GM19372 (cell line): Measurements from ENCODE around the gene ADAMTS17.

ENCODE experiments used
- ATAC-seq: cut with Tn5 transposase; IDR thresholded peaks from one replicate; pipeline ENCODE4 v1.9.1; 2021; ENCODE audit warnings: mild to moderate bottlenecking, low read depth, moderate library complexity; ENCODE audit not compliant: unreplicated experiment

The ADAMTS17 gene

DNA sequence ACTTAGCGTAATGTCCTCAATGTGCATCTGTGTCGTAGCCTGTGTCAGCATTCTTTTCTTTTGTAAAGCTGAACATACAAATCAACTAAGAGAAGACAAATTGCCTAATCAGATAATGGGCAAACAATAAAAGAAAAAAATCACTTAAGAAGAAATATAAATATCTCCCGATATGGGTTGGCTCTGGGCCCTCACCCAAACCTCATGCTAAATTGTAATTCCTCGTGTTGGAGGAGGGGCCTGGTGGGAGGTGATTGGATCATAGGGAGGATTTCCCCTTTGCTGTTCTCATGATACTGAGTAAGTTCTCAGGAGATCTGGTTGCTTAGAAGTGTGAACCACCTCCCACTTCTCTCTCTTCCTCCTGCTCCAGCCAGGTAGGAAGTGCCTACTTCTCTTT lies 323.6 kb downstream of the ADAMTS17 start:
- ATAC-seq: no peak

DNA sequence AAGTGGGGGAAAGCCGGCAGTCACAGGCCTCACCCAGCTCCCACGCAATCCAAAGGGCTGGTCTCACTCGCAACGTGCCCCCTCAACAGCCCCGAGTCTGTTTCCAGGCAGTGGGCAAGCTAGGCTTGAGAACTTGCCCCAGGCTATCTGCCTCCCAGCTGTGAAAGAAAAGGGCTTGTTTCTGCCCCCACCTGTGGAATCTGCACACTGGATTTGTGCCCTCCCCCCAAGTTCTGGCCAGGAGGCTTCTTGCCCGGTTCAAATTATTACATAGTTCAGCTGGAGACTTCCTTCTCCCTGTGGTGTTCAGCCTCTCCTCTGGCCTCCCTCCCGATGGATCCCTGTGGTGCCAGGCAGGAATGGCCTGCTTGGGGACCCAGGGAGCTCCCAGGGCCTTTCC lies 324.6 kb downstream of the ADAMTS17 start:
- no peak for ATAC-seq

DNA sequence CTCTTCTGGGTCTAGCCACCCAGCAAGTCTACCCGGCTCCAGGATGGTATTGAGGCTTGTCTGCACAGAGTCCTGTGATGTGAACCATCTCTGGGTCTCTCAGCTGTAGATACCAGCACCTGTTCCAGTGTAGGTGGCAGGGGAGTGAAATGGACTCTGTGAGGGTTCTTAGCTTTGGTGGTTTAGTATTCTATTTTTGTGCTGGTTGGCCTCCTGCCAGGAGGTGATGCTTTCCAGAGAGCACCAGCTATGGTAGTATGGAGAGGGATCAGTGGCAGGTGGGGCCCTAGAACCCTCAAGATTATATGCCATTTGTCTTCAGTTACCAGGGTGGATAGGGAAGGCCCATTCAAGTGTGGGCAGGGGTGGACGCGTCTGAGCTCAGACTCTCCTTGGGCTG lies 325.1 kb downstream of the ADAMTS17 start:
- no peak for ATAC-seq

DNA sequence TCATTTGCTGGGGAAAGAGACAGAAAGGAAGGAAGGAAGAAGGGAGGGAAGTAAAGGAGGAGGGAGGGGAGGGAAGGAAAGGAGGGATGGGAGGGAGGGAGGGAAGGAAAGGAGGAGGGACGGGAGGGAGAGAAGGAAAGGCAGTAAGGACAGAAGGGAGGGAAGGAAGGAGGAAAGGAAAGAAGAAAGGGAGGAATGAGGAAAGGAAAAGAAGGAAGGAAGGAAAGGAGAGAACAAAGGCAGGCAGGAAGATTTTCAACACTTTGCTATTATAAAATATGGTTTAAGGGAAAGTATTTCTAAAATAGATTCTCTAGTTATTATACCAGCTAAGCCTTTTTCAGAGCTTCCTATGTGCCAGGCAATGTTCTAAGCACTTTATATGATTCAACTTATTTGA lies 330.5 kb downstream of the ADAMTS17 start:
- ATAC-seq: no peak

DNA sequence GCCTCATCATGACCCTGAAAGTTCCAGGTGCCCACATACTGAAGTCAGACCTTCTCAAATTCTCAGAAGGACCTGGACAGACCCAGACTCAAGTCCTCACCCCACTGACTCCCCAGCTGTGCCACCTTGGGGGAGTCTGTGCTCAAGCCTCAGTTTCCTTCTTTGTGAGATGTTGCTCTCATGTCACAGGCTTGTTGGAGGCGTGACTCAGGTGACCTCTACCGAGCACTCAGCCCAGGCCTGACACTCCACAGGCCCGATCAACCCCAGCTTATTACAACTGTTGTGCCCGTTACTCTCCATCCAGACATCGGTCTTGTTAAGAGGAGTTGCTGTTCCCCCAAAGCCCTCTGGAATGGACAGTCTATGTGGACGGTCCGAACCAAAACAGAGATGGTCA lies 332.4 kb downstream of the ADAMTS17 start:
- ATAC-seq: no peak

DNA sequence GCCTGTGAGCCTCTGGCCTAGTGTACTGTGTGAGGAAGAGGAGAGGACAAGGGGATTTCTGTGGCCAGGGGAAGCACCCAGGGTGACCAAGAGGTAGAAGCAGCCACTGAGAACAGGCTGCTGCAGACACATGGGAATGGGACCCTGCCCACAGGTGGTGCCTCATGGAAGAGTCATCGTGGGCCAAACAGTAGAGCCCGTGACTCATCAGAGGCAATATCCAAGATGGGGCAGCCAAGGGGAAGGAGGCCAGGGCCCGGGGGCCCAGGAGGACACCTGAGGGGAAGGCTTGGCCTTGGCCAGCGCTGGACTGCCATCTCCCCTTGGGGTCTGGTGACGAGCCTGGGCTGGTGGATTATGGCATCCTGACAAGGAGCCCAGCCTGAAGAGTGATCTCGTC lies 333.5 kb downstream of the ADAMTS17 start:
- no peak for ATAC-seq

DNA sequence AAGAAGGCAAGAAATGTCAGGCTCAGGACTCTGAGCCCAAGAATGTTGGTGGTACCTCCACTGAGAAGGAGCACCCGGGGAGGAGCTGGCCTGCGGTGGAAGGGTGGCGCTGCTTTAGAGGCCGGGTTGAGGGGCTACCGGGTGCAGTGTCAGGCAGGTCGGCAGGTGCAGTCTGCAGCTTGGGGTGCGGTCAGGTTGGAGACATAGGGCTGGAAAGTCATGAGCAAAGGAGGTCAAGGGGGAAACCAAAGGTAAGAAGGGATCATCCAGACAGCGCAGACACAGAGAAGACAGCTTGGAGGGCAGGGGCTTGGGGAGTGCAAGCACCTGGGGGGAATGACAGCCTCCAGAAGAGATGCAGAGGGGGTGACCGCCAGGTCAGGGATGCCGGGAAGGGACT lies 334.2 kb downstream of the ADAMTS17 start:
- ATAC-seq: no peak

DNA sequence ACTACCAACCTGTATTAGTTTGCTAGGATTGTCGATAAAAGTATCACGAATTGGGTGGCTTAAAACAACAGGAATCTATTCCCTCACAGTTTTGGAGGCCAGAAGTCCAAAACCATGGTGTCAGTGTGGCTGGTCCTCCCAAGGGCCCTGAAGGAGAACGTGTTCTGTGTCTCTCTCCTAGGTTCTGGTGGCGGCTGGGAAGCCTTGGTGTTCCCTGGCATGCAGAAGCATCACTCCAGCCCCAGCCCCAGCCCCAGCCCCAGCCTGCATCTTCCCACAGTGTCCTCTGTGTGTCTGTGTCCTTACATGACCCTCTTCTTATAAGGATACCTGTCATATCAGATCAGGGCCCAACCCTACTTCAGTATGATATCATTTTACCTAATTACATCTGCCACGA lies 336.1 kb downstream of the ADAMTS17 start:
- no peak for ATAC-seq

DNA sequence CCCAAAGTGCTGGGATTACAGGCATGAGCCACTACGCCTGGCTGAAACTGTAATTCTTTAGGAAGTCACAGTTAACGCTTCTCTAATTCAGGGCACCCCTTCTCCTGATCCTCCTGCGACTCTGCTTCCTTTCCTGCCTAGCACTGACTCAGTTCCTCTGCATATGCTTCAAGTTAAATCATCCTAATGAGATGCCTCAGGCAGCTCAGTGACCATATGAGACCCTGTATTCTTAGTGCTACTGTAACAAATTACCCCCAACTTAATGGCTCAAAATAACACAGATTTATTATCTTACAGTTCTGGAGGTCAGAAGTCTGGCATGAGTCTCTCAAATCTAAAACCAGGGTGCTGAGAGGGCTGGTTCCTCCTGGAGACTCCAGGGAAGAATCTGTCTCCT lies 336.8 kb downstream of the ADAMTS17 start:
- no peak for ATAC-seq

DNA sequence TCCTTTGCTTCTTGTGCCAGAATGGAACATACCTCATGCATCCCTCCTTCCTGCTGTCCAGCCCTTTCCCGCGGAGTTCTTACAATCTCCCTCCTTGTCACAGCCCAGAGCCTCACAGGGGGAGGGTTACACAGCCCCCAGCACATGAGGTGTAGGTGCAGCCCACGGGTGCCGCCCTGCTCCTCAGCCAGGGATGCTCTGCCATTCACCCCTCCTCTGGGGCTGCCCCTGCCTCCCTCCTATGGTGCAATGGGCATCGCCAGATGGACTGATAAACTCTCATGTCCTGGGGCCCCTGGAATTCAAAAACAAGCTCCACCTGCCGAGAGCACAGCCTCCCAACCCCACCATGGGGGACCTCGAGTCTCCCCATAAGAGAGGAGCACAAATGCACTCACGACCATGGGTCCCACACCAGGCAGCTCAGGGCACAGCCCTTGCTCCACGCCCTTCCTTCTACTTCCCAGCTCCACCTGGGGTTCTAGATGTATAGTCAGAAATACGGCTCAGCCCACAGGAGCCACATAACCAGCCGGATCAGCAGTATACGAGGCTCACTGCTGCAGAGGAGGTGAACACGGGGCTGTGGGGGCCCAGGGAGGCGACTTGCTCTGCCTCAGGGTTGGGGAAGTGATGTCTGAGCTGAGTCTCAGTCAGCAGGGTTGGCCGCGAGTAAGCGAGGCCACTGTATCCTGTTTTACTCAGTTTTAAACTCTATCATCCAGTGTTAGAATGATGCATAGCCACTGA lies 338.8 kb downstream of the ADAMTS17 start:
- no peak for ATAC-seq

DNA sequence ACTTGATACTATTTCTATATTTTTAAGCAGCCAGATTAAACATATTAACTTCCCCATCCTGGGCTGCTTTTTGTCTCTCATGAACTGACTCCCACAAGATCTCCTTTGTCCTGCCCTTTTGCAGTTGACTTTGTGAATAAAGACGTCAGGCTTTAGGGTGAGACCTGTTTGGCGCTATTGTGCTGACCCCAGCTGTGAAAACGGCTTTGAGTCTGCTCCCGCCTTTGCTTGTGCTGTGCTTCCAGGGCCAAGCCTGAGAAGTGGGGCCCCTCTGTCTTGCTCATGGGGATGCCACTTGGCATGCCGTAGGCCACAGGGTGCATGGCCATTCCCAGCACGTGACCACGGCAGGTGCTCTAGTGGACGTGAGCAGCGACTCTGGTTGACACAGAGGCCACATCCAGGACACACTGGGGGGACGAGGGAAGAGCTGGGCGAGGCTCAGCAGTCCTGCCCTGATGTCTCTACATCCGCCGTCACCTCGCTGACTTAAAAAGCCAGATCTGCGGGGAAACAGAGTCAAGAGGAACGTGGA lies 339.6 kb downstream of the ADAMTS17 start:
- no peak for ATAC-seq

DNA sequence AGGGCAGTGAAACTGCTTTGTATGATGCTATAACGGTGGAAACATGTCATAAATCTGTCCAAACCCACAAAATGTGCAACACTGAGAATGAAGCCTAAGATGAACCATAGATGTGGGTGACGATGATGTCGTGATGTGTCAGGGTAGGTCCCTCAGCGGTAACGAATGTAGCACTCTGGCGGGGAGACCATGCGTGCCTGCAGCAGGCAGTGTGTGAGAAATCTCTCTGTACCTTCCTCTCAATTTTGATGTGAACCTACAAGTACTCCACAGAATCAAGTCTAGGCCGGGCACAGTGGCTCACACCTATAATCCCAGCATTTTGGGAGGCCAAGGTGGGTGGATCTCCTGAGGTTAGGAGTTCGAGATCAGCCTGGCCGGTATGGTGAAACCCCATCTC lies 340.4 kb downstream of the ADAMTS17 start:
- ATAC-seq: no peak

DNA sequence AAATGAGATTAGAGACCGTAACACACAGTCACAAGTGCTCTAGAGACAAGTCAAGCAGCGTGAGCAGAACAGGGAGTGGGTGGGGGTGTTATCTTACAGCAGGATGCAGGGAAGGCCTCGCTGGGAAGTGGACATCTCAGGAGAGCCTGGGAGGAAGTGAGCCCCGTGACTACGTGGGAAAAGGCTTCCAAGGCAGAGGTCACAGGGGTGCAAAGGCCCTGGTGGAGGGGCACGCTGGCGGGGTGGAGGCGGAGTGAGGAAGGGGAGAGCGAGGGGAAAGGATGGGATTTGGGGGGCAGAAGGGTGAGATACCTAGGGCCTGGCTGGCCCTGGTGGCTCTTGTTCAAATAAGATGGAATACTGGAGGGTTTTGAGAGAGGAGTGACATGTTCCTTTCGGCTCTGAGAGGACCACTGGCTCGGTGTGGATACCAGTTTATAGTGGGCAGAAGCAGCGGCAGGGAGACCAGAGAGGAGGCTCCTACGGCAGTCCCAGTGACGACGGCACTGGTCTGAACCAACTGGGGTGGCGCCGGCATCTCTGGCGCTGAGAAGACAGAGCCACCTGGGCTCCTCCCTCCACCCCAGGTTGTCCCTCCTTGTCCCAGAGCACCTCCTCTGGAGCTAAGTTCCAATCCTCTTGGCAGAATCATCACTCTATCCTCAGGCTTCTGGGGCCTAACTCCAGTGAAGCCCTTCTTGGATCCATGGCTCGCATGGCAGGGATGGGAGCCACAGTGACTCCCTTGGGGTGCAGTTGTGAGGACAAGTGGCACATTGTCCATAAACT lies 342.3 kb downstream of the ADAMTS17 start:
- ATAC-seq: no peak

DNA sequence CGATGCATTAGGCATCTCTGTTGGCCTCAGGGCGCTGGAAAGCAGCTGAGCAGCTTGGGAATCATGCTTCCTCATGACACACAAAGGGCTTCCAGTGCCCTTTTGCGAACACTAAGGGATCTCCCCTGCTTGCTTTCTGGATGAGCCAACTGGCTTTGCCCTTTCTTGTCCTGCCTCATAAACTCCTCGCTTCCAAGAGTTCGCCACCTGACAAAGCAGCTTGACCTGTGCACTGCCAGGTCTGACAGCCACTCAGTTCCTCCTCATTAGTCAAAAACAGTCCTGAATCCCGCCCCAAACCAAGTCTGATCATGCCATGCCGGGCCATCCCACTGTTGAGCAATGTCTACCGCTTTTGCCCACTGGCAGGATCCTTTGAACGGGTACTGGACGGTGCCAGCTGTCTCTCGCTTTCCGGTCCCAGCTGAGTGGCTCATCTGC lies 343.1 kb downstream of the ADAMTS17 start:
- no peak for ATAC-seq

DNA sequence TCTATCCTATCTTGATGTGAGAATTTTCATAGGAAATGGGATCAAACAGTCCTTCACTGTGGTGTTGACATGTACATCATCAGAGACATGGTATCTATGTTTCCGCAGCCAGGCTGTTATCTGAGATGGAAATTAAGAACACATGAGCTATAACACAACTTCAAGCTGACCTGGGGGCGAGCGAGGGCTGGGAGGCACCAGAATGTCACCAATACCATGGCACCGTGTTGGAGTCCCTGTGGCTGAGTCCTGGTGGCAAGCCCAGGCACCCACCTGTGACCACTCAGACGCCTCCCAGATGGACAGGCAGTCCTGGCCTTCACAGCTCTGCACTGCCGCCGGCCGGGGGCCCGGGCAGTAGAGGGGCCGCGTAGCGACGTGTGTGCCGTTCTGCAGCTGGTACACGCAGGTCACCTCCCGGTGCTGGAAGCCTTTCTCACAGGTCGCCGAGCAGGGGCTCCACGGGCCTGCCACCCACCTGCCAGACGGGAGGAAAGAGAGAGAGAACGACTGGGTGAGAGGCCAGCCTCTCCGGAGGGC lies 344.6 kb downstream of the ADAMTS17 start:
- ATAC-seq: no peak

DNA sequence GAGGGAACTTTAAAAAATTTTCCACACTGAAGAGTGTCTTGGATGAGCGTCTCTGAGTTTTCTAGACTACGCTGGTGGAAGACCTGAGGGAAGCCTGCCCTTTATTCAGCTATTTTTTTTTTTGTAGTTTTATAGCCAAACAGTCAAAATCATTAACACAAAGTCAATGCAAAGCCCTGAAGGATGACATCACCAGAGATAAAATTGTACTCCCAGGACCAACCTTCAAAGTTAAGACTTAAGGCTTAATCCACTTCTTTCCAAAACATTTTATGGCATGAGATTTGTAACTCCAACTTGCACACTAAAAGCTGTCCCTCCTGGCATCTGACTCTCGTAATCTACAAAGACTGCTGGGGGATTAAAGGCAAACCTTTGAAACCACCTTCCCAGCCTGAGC lies 345.1 kb downstream of the ADAMTS17 start:
- no peak for ATAC-seq

DNA sequence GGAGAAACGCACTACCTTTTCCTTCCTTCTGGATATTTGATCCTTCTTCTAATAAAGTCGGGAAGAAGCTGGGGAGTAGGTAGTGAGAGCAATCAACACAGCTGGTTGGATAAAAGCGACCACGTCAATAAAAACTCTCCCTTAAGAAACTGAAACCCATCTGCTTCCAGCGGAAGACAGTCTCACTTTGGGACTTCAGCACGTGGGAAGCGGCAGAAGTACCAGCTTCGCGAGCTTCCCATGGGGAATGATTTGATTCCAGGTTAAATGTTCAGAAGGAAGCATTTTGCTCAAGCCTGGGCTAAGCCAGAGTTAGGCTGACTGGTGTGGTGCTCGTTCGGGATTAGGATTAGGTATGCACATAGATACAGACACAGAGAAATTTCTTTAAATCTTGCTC lies 346.2 kb downstream of the ADAMTS17 start:
- no peak for ATAC-seq

DNA sequence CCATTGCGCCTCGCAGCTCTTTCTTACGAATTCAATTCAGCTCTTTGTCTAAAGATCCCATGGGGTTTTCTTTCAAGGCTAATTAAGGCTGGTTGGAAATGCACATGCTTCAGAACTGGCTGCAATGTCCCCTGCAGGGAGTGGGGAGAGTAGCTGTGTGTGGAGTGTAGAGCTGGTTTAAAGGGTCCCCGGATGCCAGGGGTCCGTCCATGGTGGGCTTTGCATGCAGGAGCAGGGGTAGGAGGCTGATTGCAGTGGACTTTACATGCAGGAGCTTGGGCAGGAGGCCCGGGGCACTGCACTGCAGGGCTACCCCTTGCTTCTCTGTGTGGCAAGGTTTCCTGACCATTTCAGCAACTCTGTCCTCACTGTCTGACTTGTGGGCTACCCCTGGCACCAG lies 346.9 kb downstream of the ADAMTS17 start:
- ATAC-seq: no peak

DNA sequence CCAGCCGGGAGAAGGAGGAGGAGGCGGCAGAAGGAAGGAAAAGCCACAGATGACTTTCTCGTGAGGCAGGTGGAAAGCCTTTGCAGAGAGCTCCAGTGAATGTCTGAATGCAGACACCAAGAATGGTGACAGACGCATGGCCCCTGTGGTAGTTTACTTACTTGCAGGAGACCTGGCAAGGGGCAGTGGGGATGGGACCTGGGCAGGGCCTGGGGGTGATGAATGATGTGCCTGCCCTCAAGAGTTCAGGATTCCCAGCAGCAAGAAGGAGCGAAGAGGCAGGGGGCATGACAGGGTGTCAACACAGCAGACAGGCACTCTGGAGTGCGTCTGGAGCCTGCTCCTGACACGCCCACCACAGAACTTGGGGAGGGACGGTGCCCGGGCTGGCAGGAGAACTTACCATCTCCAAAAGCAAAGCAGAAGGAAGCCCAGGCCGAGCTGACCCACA lies 348.1 kb downstream of the ADAMTS17 start:
- no peak for ATAC-seq

DNA sequence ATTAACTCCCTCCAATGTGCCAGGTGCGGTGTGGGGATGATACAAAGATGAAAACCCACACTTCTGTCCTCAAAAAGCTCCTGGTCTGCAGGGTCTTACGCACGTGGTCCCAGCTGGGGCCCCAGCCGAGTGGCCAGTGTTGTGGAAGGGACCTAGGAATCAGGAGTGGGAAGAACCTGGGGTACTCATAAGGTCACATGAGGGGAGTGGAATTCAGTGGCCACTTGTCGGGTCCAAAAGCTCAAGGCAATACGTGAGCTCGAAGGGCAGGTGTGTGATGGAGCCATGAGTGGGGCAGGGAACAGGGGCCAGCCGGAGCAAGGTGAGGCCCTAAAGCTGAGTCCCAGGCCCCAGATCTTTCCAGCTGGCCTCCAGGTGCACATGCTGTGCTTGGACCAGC lies 348.5 kb downstream of the ADAMTS17 start:
- no peak for ATAC-seq

DNA sequence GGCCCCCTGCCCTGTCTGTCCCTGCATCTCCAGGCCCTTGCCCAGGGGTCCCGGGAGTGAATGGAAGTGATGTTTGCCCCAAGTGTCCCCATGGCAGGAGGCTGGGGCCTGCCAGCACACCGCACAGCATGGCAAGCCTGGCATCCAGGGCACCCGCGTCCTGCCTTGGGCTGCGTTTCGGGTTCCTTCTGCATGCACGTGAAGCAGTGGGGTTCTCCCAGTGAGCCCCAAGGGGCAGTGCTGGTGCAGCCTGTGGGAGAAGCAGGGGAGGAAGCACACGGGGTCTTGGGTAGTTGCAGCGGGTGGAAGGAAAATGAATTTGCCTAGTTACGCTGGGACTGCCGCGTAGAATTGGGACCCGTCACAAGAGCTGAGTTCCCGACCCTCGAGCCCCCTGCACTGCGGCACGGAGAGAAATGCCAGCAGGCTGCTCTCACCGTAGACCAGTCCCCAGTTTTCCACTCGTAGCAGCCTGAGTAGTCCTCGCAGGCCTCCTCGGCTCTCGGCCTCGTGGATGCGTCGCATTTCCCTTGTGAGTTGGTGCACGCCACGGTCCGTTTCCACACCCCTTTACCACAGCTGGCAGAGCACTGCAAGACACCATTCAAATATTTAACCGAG lies 349.1 kb downstream of the ADAMTS17 start:
- no peak for ATAC-seq
